Endothelial cell of hepatic sinusoid (primary cell): Measurements from ENCODE around the gene ERN1.
"Not testable (repeated sequence)": the region's sequence is repeated elsewhere in the genome, so short reads cannot be mapped to it uniquely, and the experiment has no call there.

Source experiments
- in situ Hi-C: cut with HindIII; loops from 2 replicates; pipeline ENCODE4 v1.10.0; 2017; ENCODE audit warnings: low sequenced_read_pairs

ERN1 gene

GRCh38 chr17:64042700-64043485 is 87.1 kb downstream of the ERN1 start:
- in situ Hi-C loops: no loop called here

DNA sequence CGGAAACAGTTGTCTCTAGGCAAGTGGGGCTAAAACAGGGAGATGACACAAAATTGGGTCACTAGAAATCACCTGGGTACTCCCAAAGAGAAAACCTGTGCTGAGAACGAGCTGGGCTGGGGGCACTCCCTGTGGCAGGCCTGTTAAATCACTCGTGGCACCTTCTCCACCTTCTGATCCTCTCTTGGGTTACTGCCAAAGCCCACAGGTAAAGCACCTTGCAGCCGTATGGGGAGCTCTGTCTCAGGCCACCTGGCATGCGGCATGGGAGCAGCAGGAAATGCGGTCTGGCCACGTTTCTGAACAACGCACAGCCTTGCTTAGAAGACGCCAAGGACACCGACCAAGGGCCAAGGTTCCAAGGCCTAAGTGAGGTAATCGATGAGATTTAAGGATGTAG is 88.0 kb downstream of the ERN1 start:
- in situ Hi-C loops: no loop called here

- in situ Hi-C loops: no loop called here
Observed at GRCh38 chr17:64040206-64040605, 89.7 kb downstream of the ERN1 start.

GRCh38 chr17:64039106-64039400 is 90.9 kb downstream of the ERN1 start:
- in situ Hi-C loops: loop anchor here (5.0 kb wide), 1 partner anchor 57 kb away; no protein-coding TSS in a partner anchor

DNA sequence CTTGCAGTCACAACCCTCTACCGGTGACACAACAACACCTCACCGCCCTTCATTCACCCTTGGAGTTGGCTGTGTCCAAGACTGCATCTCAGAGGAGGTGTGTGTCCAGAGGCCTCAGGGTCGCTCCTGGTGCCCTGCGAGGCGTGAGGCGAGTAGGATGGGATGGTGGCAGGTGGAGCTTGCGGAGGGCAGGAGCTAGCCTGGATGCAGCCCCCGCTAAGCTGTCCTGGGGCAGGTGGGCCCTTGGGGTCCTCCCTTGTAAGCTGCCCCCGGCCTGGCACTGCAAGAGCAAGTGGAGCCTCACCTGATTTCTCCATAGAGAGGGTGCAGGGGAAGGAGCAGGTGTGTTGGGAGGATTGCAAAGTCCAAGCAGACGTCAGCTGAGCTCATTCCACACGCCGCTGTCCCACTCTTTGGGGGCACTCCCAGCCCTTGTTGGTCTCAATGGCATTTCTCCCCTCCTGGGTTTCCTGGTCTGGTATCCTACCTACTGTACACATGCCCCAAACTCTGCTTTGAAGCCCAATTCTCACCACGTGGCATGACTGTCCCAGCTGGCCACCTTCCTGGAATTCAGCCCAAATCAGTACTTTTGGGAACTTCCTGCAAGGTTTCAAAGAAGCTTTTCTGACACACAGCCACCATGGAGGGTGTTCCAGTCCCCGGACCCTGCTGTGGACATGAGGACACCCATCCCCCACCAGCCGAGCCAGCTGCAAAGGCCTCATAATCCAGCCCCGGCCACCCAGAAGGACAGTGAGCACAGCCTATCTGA is 91.4 kb downstream of the ERN1 start:
- in situ Hi-C loops: loop anchor here (5.0 kb wide), 1 partner anchor 56 kb away; no protein-coding TSS in a partner anchor

- in situ Hi-C loops: loop anchor here (5.0 kb wide), 1 partner anchor 56 kb away; no protein-coding TSS in a partner anchor
Observed at GRCh38 chr17:64037802-64038201, 92.1 kb downstream of the ERN1 start.

- in situ Hi-C loops: loop anchor here (5.0 kb wide), 1 partner anchor 55 kb away; no protein-coding TSS in a partner anchor
Observed at GRCh38 chr17:64037180-64037579, 92.8 kb downstream of the ERN1 start.

GRCh38 chr17:64036198-64036922 is 93.6 kb downstream of the ERN1 start:
- in situ Hi-C loops: loop anchor here (5.0 kb wide), 1 partner anchor 54 kb away; no protein-coding TSS in a partner anchor

GRCh38 chr17:64032081-64032480 is 97.9 kb downstream of the ERN1 start:
- in situ Hi-C loops: no loop called here

DNA sequence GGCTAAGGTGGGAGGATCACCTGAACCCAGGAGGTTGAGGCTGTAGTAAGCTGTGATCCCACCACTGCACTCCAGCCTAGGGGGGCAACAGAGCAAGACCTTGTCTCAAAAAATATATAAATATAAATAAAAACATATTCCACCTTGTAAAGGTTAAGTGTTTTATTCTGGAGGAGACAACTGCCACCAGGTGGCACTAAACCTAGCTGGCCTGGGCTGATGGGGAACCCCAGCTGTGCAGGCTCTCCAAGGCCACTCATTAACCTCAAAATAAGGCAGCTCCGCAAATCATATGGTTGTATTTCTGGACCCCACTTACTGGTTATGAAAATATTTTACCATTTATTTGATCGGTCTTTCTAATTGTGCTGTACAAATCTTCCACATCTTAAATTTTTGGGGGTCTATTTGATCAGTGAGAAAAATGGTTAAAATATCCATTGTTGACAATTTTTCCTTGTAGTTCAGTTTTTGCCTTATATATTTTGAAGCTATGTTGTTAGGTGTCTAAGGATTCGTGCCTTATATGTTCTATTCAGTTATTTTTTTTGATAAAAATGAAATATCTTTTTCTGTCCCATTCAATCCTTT is 101.0 kb downstream of the ERN1 start:
- in situ Hi-C loops: loop anchor here (5.0 to 10.0 kb wide), 3 partner anchors 102 to 366 kb away; partner anchors contain the start of genes ERN1 and PECAM1

- in situ Hi-C loops: loop anchor here (5.0 to 10.0 kb wide), 3 partner anchors 99 to 369 kb away; partner anchors contain the start of genes ERN1 and PECAM1
Observed at GRCh38 chr17:64025732-64026294, 104.1 kb downstream of the ERN1 start.

- in situ Hi-C loops: loop anchor here (5.0 to 10.0 kb wide), 3 partner anchors 98 to 370 kb away; partner anchors contain the start of genes ERN1 and PECAM1
Observed at GRCh38 chr17:64024781-64025731, 104.9 kb downstream of the ERN1 start.

DNA sequence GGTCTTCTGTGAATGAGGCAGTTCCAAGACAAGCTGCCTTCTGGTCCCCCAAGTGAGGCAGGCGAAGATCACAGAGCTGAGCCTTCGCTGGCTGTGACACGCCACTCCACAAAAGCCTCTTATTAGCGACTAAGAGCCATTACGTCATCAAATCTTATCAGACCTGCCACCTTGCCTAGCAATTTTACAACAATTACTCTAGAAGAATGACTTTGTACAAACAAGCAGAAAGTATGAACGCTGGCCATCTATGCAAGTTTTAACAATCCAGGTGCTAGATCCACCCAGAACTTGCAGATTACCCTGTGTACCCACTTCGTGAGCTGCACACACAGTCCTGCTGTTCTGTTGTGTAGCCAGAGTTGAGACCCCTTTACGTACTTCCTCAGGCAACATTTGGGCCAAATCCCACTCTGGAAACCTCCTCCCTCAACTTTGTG is 105.7 kb downstream of the ERN1 start:
- in situ Hi-C loops: loop anchor here (10.0 kb wide), 2 partner anchors 111 to 371 kb away; partner anchors contain the start of genes ERN1 and PECAM1

DNA sequence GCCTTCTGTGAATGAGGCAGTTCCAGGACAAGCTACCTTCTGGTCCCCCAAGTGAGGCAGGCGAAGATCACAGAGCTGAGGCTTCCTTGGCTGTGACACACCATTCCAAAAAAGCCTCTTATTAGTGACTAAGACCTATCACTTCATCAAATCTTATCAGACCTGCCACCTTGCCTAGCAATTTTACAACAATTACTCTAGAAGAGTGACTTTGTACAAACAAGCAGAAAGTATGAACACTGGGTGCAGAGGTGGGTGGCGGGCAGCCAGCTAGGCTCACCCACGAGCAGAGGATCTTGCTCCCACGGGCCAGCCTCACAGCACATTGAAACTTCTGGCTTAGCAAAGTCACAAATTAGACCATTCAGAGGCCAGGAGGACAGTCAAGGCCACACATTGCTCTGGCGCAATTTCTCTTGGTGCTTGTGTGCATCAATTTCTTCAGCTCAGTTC is 107.3 kb downstream of the ERN1 start:
- in situ Hi-C loops: loop anchor here (10.0 kb wide), 2 partner anchors 112 to 372 kb away; partner anchors contain the start of genes ERN1 and PECAM1

DNA sequence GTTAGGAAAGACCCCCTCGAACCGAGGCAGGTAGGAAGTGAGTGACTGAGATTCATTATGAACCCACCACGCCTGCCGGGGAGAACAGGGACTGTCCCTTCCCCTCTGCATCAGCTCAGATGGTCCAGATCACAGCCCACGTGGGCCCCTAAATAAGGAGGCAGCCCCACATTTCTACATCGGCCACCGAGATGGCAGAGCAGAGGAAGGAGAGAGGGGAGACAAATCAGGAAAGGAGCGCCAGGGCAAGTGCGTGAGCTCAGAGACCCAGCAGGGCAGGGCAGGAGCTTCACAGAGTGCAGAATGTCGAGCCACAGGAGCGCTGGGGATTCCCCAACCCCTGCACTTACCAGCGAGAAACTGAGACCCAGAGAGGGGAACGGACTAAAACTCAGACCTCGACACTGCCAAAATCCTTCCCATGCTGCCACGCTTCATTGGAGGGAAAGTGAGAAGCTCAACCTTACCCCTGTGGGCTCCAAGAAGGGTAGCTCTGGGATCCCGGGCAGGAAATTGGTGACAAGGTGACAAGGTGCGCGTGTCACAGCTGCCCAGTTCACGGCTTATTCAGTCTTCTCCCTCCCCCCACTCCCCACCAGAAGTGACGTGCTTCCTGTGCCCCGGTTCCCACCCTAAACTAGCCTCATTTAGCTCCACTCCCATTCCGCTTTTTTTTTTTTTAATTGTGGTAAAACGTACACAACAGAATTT is 109.7 kb downstream of the ERN1 start, which contains the start of gene ICAM2:
Gene ICAM2 (minus strand): TSS at position 578 of the 711 bp plus-strand sequence. CDS start 13,942 bp downstream, outside the sequence.
- in situ Hi-C loops: loop anchor here (10.0 kb wide), 2 partner anchors 115 to 375 kb away; partner anchors contain the start of genes ERN1 and PECAM1

DNA sequence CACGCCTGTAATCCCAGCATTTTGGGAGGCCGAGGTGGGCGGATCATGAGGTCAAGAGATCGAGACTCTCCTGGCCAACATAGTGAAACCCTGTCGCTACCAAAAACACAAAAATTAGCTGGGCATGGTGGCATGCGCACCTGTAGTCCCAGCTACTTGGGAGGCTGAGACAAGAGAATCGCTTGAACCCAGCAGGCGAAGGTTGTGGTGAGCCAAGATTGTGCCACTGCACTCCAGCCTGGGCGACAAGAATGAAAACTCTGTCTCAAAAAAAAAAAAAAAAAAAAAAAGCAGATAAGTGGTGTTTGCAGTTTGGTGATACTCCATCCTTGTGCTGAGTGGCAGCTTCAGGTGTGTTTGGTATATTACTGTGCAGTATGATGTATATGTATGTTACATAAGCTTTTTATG is 110.4 kb downstream of the ERN1 start:
- in situ Hi-C loops: not testable (repeated sequence)

DNA sequence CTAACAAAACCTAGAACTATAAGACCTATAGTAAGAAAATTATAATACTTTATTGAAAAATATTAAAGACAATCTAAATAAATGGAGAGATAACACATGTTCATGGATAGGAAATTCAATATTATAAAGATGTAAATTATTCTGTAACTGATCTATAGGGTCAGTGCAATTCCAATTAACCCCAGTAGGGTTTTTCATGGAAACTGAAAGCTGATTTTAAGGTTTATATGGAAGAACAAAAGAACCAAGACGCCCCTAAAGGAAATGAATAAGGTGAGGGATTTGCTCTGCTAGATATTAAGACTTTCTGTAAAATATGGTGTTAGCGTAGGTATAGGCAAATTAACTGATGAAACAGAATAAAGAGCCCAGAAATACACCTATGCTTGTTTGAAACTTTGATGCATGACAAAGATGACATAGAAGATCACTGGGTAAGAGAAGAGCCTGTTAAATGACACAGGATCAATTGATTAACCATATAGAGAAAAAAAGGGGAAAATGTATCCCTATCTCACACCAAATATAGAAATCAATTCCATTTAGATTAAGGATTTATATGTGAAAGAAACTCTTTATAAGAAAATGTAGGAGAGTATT is 112.5 kb downstream of the ERN1 start:
- in situ Hi-C loops: no loop called here
